ENCODE data around the gene ARID3A. TPM values are rescaled to one million over a fixed set of nuclear protein-coding genes. Genes with fewer than 3 reads are reported as not detected.
A peak's percentile ranks its signal among the peaks of the same experiment; 100 is the strongest.

Gene ARID3A
- total RNA-seq, 1 experiment from 2014 or later, result 116 TPM

DNA sequence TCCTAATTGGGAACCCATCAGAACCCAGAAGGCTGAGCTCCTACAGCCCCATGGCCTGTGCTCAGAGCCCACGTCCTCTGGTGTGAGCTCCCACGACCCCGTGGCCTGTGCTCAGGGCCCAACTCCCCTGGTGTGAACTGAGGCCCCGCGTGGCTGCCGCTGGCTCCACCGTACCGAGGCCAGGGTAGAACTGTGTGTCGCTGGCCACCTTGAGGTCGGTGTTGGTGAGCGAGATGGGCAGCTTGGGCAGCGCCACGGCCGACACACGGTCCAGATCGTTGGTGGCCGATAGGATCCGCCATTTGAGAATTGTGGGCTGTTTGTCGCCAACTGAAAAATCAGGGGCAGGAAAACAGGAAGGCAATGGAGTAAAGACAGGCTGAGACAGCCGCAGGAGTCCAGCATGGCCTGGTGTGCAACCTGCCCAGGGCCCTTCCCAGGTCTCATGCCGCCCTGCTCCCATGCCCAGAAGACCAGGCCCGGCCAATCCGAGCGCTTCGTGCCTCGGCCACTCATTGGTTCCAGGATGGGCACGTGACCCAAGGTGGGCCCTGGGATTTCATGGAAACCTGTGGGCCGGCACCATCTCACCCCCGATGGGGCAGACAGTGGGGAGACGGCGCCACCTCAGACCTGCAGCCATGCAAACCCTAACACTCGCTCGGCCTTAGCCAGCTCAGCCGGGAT, 44.3 kb upstream of the ARID3A start:
- TF ChIP-seq, protein P1, sequence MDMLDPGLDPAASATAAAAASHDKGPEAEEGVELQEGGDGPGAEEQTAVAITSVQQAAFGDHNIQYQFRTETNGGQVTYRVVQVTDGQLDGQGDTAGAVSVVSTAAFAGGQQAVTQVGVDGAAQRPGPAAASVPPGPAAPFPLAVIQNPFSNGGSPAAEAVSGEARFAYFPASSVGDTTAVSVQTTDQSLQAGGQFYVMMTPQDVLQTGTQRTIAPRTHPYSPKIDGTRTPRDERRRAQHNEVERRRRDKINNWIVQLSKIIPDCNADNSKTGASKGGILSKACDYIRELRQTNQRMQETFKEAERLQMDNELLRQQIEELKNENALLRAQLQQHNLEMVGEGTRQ (CRISPR knock-in tag; IDR thresholded peaks at IDR 0.05), result peak; percentile 59; the same call in 1 of the 2 replicates
- TF ChIP-seq GTF2I (CRISPR knock-in tag; conservative IDR thresholded peaks at IDR 0.05), result no peak
- ChIA-PET CTCF (no interaction called here), POLR2A (no interaction called here)
- H3K4me1 Mint-ChIP-seq, result no peaks in the 10 kb centered on the region
- H3K27me3 Mint-ChIP-seq (ENCODE audit: low read depth), result no peaks in the 10 kb centered on the region
- H3K4me3 Mint-ChIP-seq, result no peak overlapping the region
- no peaks in the 10 kb centered on the region for H3K9me3 Mint-ChIP-seq
- no peak overlapping the region for H3K27ac Mint-ChIP-seq
- DNase-seq (ENCODE audit: low spot score) (no peak), ATAC-seq (no peak)
- H3K36me3 Mint-ChIP-seq, result peaks cover 18% of the 10 kb centered on the region

DNA sequence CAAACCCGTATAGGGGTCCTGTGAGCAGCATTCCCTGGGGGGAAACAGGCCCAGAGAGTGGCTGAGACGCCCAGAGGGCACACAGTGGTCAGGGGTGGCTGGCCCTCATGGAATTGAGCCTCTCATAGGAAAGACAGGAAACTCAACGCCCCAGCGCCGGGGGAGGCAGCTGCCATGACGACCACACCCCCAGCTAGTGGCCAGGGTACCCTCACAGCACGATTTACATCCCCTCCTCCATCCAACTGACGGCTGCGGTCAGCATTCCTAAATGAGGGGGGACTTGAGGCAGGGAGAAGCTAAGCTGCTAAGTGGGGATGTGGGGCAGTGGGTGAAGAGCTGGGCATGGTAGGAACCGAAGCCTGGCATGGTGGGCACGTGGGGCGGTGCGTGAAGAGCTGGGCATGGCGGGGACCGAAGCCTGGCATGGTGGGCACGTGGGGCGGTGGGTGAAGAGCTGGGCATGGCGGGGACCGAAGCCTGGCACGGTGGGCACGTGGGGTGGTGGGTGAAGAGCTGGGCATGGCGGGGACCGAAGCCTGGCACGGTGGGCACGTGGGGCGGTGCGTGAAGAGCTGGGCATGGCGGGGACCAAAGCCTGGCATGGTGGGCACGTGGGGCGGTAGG, 42.9 kb upstream of the ARID3A start:
- Mint-ChIP-seq H3K4me1 (no peaks in the 10 kb centered on the region), H3K27ac (no peak overlapping the region), H3K4me3 (no peak overlapping the region), H3K9me3 (no peaks in the 10 kb centered on the region), H3K36me3 (peaks cover 18% of the 10 kb centered on the region), H3K27me3 (ENCODE audit: low read depth) (no peaks in the 10 kb centered on the region)
- DNase-seq (ENCODE audit: low spot score), result no peak
- no peak for ATAC-seq
- ChIA-PET POLR2A (no interaction called here), CTCF (no interaction called here)
- TF ChIP-seq RELA (CRISPR knock-in tag; IDR thresholded peaks at IDR 0.05; ENCODE audit: borderline replicate concordance) (no peak), ZNF396 (CRISPR knock-in tag; IDR thresholded peaks at IDR 0.05; ENCODE audit: borderline replicate concordance) (no peak), ZBTB21 (CRISPR knock-in tag; IDR thresholded peaks at IDR 0.05; ENCODE audit: borderline replicate concordance) (no peak), ZNF423 (CRISPR knock-in tag; IDR thresholded peaks at IDR 0.05) (no peak), MXD4 (CRISPR knock-in tag; IDR thresholded peaks at IDR 0.05; ENCODE audit: borderline replicate concordance) (no peak), ZNF219 (CRISPR knock-in tag; IDR thresholded peaks at IDR 0.05; ENCODE audit: borderline replicate concordance) (no peak), TP53 (CRISPR knock-in tag; IDR thresholded peaks at IDR 0.05) (no peak)
- TF ChIP-seq, protein P2, sequence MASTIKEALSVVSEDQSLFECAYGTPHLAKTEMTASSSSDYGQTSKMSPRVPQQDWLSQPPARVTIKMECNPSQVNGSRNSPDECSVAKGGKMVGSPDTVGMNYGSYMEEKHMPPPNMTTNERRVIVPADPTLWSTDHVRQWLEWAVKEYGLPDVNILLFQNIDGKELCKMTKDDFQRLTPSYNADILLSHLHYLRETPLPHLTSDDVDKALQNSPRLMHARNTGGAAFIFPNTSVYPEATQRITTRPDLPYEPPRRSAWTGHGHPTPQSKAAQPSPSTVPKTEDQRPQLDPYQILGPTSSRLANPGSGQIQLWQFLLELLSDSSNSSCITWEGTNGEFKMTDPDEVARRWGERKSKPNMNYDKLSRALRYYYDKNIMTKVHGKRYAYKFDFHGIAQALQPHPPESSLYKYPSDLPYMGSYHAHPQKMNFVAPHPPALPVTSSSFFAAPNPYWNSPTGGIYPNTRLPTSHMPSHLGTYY (CRISPR knock-in tag; IDR thresholded peaks at IDR 0.05), result no peak
- TF ChIP-seq, protein P3, sequence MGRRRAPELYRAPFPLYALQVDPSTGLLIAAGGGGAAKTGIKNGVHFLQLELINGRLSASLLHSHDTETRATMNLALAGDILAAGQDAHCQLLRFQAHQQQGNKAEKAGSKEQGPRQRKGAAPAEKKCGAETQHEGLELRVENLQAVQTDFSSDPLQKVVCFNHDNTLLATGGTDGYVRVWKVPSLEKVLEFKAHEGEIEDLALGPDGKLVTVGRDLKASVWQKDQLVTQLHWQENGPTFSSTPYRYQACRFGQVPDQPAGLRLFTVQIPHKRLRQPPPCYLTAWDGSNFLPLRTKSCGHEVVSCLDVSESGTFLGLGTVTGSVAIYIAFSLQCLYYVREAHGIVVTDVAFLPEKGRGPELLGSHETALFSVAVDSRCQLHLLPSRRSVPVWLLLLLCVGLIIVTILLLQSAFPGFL (CRISPR knock-in tag; IDR thresholded peaks at IDR 0.05; ENCODE audit: borderline replicate concordance), result no peak
- TF ChIP-seq, protein P4, sequence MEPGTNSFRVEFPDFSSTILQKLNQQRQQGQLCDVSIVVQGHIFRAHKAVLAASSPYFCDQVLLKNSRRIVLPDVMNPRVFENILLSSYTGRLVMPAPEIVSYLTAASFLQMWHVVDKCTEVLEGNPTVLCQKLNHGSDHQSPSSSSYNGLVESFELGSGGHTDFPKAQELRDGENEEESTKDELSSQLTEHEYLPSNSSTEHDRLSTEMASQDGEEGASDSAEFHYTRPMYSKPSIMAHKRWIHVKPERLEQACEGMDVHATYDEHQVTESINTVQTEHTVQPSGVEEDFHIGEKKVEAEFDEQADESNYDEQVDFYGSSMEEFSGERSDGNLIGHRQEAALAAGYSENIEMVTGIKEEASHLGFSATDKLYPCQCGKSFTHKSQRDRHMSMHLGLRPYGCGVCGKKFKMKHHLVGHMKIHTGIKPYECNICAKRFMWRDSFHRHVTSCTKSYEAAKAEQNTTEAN (CRISPR knock-in tag; IDR thresholded peaks at IDR 0.05), result no peak
- TF ChIP-seq, protein P5, sequence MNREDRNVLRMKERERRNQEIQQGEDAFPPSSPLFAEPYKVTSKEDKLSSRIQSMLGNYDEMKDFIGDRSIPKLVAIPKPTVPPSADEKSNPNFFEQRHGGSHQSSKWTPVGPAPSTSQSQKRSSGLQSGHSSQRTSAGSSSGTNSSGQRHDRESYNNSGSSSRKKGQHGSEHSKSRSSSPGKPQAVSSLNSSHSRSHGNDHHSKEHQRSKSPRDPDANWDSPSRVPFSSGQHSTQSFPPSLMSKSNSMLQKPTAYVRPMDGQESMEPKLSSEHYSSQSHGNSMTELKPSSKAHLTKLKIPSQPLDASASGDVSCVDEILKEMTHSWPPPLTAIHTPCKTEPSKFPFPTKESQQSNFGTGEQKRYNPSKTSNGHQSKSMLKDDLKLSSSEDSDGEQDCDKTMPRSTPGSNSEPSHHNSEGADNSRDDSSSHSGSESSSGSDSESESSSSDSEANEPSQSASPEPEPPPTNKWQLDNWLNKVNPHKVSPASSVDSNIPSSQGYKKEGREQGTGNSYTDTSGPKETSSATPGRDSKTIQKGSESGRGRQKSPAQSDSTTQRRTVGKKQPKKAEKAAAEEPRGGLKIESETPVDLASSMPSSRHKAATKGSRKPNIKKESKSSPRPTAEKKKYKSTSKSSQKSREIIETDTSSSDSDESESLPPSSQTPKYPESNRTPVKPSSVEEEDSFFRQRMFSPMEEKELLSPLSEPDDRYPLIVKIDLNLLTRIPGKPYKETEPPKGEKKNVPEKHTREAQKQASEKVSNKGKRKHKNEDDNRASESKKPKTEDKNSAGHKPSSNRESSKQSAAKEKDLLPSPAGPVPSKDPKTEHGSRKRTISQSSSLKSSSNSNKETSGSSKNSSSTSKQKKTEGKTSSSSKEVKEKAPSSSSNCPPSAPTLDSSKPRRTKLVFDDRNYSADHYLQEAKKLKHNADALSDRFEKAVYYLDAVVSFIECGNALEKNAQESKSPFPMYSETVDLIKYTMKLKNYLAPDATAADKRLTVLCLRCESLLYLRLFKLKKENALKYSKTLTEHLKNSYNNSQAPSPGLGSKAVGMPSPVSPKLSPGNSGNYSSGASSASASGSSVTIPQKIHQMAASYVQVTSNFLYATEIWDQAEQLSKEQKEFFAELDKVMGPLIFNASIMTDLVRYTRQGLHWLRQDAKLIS (CRISPR knock-in tag; IDR thresholded peaks at IDR 0.05; ENCODE audit: borderline replicate concordance), result no peak
- TF ChIP-seq, protein P6, sequence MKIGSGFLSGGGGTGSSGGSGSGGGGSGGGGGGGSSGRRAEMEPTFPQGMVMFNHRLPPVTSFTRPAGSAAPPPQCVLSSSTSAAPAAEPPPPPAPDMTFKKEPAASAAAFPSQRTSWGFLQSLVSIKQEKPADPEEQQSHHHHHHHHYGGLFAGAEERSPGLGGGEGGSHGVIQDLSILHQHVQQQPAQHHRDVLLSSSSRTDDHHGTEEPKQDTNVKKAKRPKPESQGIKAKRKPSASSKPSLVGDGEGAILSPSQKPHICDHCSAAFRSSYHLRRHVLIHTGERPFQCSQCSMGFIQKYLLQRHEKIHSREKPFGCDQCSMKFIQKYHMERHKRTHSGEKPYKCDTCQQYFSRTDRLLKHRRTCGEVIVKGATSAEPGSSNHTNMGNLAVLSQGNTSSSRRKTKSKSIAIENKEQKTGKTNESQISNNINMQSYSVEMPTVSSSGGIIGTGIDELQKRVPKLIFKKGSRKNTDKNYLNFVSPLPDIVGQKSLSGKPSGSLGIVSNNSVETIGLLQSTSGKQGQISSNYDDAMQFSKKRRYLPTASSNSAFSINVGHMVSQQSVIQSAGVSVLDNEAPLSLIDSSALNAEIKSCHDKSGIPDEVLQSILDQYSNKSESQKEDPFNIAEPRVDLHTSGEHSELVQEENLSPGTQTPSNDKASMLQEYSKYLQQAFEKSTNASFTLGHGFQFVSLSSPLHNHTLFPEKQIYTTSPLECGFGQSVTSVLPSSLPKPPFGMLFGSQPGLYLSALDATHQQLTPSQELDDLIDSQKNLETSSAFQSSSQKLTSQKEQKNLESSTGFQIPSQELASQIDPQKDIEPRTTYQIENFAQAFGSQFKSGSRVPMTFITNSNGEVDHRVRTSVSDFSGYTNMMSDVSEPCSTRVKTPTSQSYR (CRISPR knock-in tag; IDR thresholded peaks at IDR 0.05), result no peak
- TF ChIP-seq, protein P7, sequence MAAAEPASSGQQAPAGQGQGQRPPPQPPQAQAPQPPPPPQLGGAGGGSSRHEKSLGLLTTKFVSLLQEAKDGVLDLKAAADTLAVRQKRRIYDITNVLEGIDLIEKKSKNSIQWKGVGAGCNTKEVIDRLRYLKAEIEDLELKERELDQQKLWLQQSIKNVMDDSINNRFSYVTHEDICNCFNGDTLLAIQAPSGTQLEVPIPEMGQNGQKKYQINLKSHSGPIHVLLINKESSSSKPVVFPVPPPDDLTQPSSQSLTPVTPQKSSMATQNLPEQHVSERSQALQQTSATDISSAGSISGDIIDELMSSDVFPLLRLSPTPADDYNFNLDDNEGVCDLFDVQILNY (CRISPR knock-in tag; IDR thresholded peaks at IDR 0.05), result no peak

All from WTC11 (cell line).